IMR-90 (cell line): Measurements from ENCODE around the gene MLLT10. TPM values are rescaled to one million over a fixed set of nuclear protein-coding genes. Genes with fewer than 3 reads are reported as not detected.

Experiments
- ATAC-seq: fragments of 200-7000 bp; cut with Tn5 transposase; 2 replicates; pipeline ENCODE4 v1.9.1; 2020; ENCODE audit warnings: low read depth, mild to moderate bottlenecking, moderate library complexity
- BruUV-seq: library from RNA; stranded (reverse); fragments of 400-500 nt; replicated peaks from 2 replicates; lab custom pipeline; 2021; lab: Mats Ljungman, UMichigan
- CTCF ChIA-PET: fragments of 300-600 bp; formaldehyde crosslinking; extraction: SDS; loops from one replicate; lab custom pipeline; 2021; ENCODE audit warnings: antibody characterized with exemption; lab: Yijun Ruan, JAX
- POLR2A ChIA-PET: fragments of 300-600 bp; sonication (Branson Sonifier 250); formaldehyde crosslinking; loops from one replicate; lab custom pipeline; 2022; ENCODE audit warnings: antibody characterized with exemption; ENCODE audit not compliant: unreplicated experiment; lab: Charles Lee
- DNase-seq: peaks from one replicate; pipeline ENCODE4 v3.0.0; 2013
- H2AFZ ChIP-seq: replicated peaks from 2 replicates; pipeline ENCODE3; 2013; ENCODE audit warnings: low read length, mild to moderate bottlenecking; ENCODE audit not compliant: poor library complexity
- H2AK5ac ChIP-seq: 2 replicates; pipeline ENCODE4 v1.6.1; 2013; ENCODE audit warnings: low read depth, low read length, inconsistent platforms
- H2AK9ac ChIP-seq: replicated peaks from 2 replicates; pipeline ENCODE3; 2013; ENCODE audit warnings: mild to moderate bottlenecking, low read depth, low read length, moderate library complexity; ENCODE audit not compliant: poor library complexity
- H2BK120ac ChIP-seq: 2 replicates; pipeline ENCODE4 v1.6.1; 2013; ENCODE audit warnings: low read depth, low read length, inconsistent platforms
- H2BK15ac ChIP-seq: 3 replicates; pipeline ENCODE4 v1.6.1; 2013; ENCODE audit warnings: low read depth, low read length, inconsistent platforms
- H2BK20ac ChIP-seq: 2 replicates; pipeline ENCODE4 v1.6.1; 2013; ENCODE audit warnings: low read depth, mild to moderate bottlenecking, inconsistent platforms, low read length, moderate library complexity
- H2BK5ac ChIP-seq: 2 replicates; pipeline ENCODE4 v1.6.1; 2013; ENCODE audit warnings: mild to moderate bottlenecking, low read depth, low read length, inconsistent platforms; ENCODE audit not compliant: poor library complexity, severe bottlenecking
- H3K14ac ChIP-seq: replicated peaks from 2 replicates; pipeline ENCODE4 v1.6.1; 2013; ENCODE audit warnings: low read depth, low read length, inconsistent platforms
- H3K18ac ChIP-seq: 2 replicates; pipeline ENCODE4 v1.6.1; 2013; ENCODE audit warnings: low read depth, low read length, control low read depth
- H3K23ac ChIP-seq: 2 replicates; pipeline ENCODE4 v1.6.1; 2013; ENCODE audit warnings: low read depth, low read length, inconsistent platforms
- H3K27ac ChIP-seq: 2 replicates; pipeline ENCODE4 v1.5.1; 2013; ENCODE audit warnings: mild to moderate bottlenecking, control low read depth, low read length; ENCODE audit not compliant: insufficient read depth
- H3K27me3 ChIP-seq: 2 replicates; pipeline ENCODE4 v1.6.1; 2013; ENCODE audit warnings: low read length; ENCODE audit not compliant: control insufficient read depth, insufficient read depth
- H3K36me3 ChIP-seq: 2 replicates; pipeline ENCODE4 v1.6.1; 2013; ENCODE audit warnings: low read length, mixed read lengths; ENCODE audit not compliant: control insufficient read depth, insufficient read depth
- H3K4ac ChIP-seq: 2 replicates; pipeline ENCODE4 v1.6.1; 2013; ENCODE audit warnings: low read depth, low read length, inconsistent platforms
- H3K4me1 ChIP-seq: 2 replicates; pipeline ENCODE4 v1.6.1; 2013; ENCODE audit warnings: low read length, mixed read lengths; ENCODE audit not compliant: control insufficient read depth, insufficient read depth
- H3K4me2 ChIP-seq: 2 replicates; pipeline ENCODE4 v1.6.1; 2013; ENCODE audit warnings: low read depth, mild to moderate bottlenecking, control low read depth, low read length, moderate library complexity
- H3K4me3 ChIP-seq: 2 replicates; pipeline ENCODE4 v1.5.1; 2013; ENCODE audit warnings: low read depth, mild to moderate bottlenecking, control low read depth, low read length, moderate library complexity; ENCODE audit not compliant: insufficient read depth
- H3K56ac ChIP-seq: 2 replicates; pipeline ENCODE4 v1.6.1; 2013; ENCODE audit warnings: low read length, inconsistent platforms; ENCODE audit not compliant: insufficient read depth; ENCODE audit errors: extremely low read depth
- H3K79me1 ChIP-seq, 2 experiments: 2 replicates each; pipeline ENCODE4 v1.6.1; 2013; ENCODE audit warnings: low read length in 2 of 2, inconsistent platforms in 1 of 2, low read depth in 1 of 2
- H3K9ac ChIP-seq: 2 replicates; pipeline ENCODE4 v1.6.1; 2013; ENCODE audit warnings: low read depth, low read length, control low read depth
- H3K9me1 ChIP-seq: 2 replicates; pipeline ENCODE4 v1.6.1; 2013; ENCODE audit warnings: low read length, inconsistent platforms; ENCODE audit not compliant: insufficient read depth
- H3K9me3 ChIP-seq: 2 replicates; pipeline ENCODE4 v1.6.1; 2013; ENCODE audit warnings: low read length; ENCODE audit not compliant: control insufficient read depth, insufficient read depth
- H4K20me1 ChIP-seq: 2 replicates; pipeline ENCODE4 v1.6.1; 2013; ENCODE audit warnings: low read length, inconsistent platforms; ENCODE audit not compliant: insufficient read depth
- H4K5ac ChIP-seq: 2 replicates; pipeline ENCODE4 v1.6.1; 2013; ENCODE audit warnings: mild to moderate bottlenecking, low read depth, low read length, control low read depth
- H4K8ac ChIP-seq, 2 experiments: 2 replicates each; pipeline ENCODE4 v1.6.1; 2013; ENCODE audit warnings: low read depth in 2 of 2, low read length in 2 of 2, control low read depth in 1 of 2, inconsistent platforms in 1 of 2
- H4K91ac ChIP-seq: 2 replicates; pipeline ENCODE4 v1.6.1; 2013; ENCODE audit warnings: low read depth, low read length, inconsistent platforms; ENCODE audit not compliant: insufficient read depth
- BHLHE40 ChIP-seq: fragments of 150-350 bp; IDR thresholded peaks from 2 replicates; pipeline ENCODE4 v1.6.1; 2016; ENCODE audit warnings: mild to moderate bottlenecking, low read depth, low read length
- CEBPB ChIP-seq: IDR thresholded peaks from 2 replicates; pipeline ENCODE4 v1.6.1; 2012; ENCODE audit warnings: low read depth, low read length, improper control_type of control experiment
- CHD1 ChIP-seq: IDR thresholded peaks from 2 replicates; pipeline ENCODE4 v1.6.1; 2012; ENCODE audit warnings: low read depth, low read length, improper control_type of control experiment
- FOS ChIP-seq: fragments of 150-350 bp; IDR thresholded peaks from 2 replicates; pipeline ENCODE4 v1.6.1; 2016; ENCODE audit warnings: low read depth, low read length
- MAFK ChIP-seq: IDR thresholded peaks from 2 replicates; pipeline ENCODE4 v1.6.1; 2012; ENCODE audit warnings: low read depth, low read length, improper control_type of control experiment
- MAZ ChIP-seq: IDR thresholded peaks from 2 replicates; pipeline ENCODE4 v1.6.1; 2012; ENCODE audit warnings: low read depth, mild to moderate bottlenecking, low read length, improper control_type of control experiment, moderate library complexity, borderline replicate concordance
- MXI1 ChIP-seq: IDR thresholded peaks from 2 replicates; pipeline ENCODE4 v1.6.1; 2012; ENCODE audit warnings: low read depth, mild to moderate bottlenecking, low read length, moderate library complexity, borderline replicate concordance
- NFE2L2 ChIP-seq: fragments of 150-350 bp; IDR thresholded peaks from 2 replicates; pipeline ENCODE4 v1.6.1; 2016; ENCODE audit warnings: low read depth, mild to moderate bottlenecking, low read length
- POLR2A ChIP-seq: IDR thresholded peaks from 2 replicates; pipeline ENCODE4 v1.6.1; 2012; ENCODE audit warnings: mild to moderate bottlenecking, low read depth, low read length
- RAD21 ChIP-seq: IDR thresholded peaks from 2 replicates; pipeline ENCODE4 v1.6.1; 2012; ENCODE audit warnings: low read length, improper control_type of control experiment
- RCOR1 ChIP-seq: IDR thresholded peaks from 2 replicates; pipeline ENCODE4 v1.6.1; 2012; ENCODE audit warnings: mild to moderate bottlenecking, low read length, improper control_type of control experiment; ENCODE audit not compliant: insufficient replicate concordance
- RFX5 ChIP-seq: IDR thresholded peaks from 2 replicates; pipeline ENCODE4 v1.8.0; 2012; ENCODE audit warnings: low read depth, mild to moderate bottlenecking, low read length, moderate library complexity
- SMC3 ChIP-seq: fragments of 150-350 bp; IDR thresholded peaks from 2 replicates; pipeline ENCODE4 v1.6.1; 2016; ENCODE audit warnings: low read depth, mild to moderate bottlenecking, antibody characterized with exemption, low read length, moderate library complexity
- USF2 ChIP-seq: fragments of 150-350 bp; IDR thresholded peaks from 2 replicates; pipeline ENCODE4 v1.6.1; 2017; ENCODE audit warnings: mild to moderate bottlenecking, antibody characterized with exemption, low read length, low read depth
- WGBS, 2 experiments: methylation state at CpG; one replicate each; pipeline versions ENCODE4 v1.1.5 to v1.1.7; 2013; ENCODE audit warnings: missing lambda C conversion rate in 2 of 2; ENCODE audit not compliant: insufficient read length in 1 of 2; ENCODE audit errors: extremely low coverage in 2 of 2; 5-methylcytosine and 5-hydroxymethylcytosine counted together
- dilution Hi-C: fragments of 300-500 bp; cut with HindIII; formaldehyde crosslinking; loops from one replicate; pipeline ENCODE4 v1.14.3; 2018; ENCODE audit warnings: low sequenced_read_pairs; ENCODE audit not compliant: unreplicated experiment
- in situ Hi-C: fragments of 300-500 bp; cut with MboI; formaldehyde crosslinking; loops from 3 replicates; pipeline ENCODE4 v1.14.3; 2019; ENCODE audit warnings: low sequenced_read_pairs, inconsistent platforms, mixed read lengths
- intact Hi-C: fragments of 100-400 bp; cut with micrococcal nuclease; formaldehyde crosslinking; loops from 2 replicates; pipeline ENCODE4 v1.10.0; 2022
- polyA plus RNA-seq, 3 experiments: library from polyadenylated mRNA; depleted of rRNA; stranded (reverse); fragments of >200 nt; gene quantifications; 2 replicates each; pipeline ENCODE4 v1.2.3, GENCODE V29; 2012; ENCODE audit warnings: low replicate concordance in 1 of 3
- total RNA-seq: library from RNA; depleted of rRNA; stranded (reverse); fragments of >200 nt; gene quantifications from 2 replicates; pipeline ENCODE4 v1.2.3, GENCODE V29; 2012
- TF ChIP-seq, protein P1 (sequence below): fragments of 150-350 bp; IDR thresholded peaks from 2 replicates; pipeline ENCODE4 v1.6.1; 2016; ENCODE audit warnings: low read depth, mild to moderate bottlenecking, low read length, moderate library complexity, borderline replicate concordance
- TF ChIP-seq, protein P2 (sequence below): conservative IDR thresholded peaks from 2 replicates; pipeline ENCODE4 v1.5.1; 2012; ENCODE audit warnings: mild to moderate bottlenecking, low read depth, low read length, improper control_type of control experiment

Gene MLLT10
- total and polyA plus RNA-seq, 2 of the 4 experiments (the other 2 are of a cell fraction): 22.5 to 29.0 TPM

GRCh38 chr10:21655687-21656086 lies 121.7 kb downstream of the MLLT10 start:
- dilution Hi-C loops: no loop called here

More at GRCh38 chr10:21655687-21656086, 121.7 kb downstream of the MLLT10 start:
- POLR2A ChIA-PET: no interaction called here
- no peak for DNase-seq
- no peak overlapping the region for H2AFZ ChIP-seq
- H4K8ac ChIP-seq: no peak overlapping the region
- H2BK20ac ChIP-seq: no peak overlapping the region
- no peak overlapping the region for H2BK15ac ChIP-seq
- no peak overlapping the region for H2BK120ac ChIP-seq
- H3K4me1 ChIP-seq: peaks cover 1% of the 10 kb centered on the region; the same call in 1 of the 2 replicates
- no peak overlapping the region for H2BK5ac ChIP-seq
- no peak overlapping the region for H2AK9ac ChIP-seq
- H4K20me1 ChIP-seq: peaks cover 17% of the 10 kb centered on the region; the same call in 1 of the 2 replicates
- H3K18ac ChIP-seq: no peak overlapping the region
- H3K79me1 ChIP-seq: peaks cover 31 to 58% of the 10 kb centered on the region in 2 experiments
- ATAC-seq: no peak
- intact Hi-C loops: no loop called here
- H3K14ac ChIP-seq: no peak overlapping the region
- TF ChIP-seq USF2: no peak
- TF ChIP-seq POLR2A: no peak
- no peak for TF ChIP-seq SMC3
- no peak for TF ChIP-seq MXI1
- TF ChIP-seq MAFK: no peak
- TF ChIP-seq, protein P1, sequence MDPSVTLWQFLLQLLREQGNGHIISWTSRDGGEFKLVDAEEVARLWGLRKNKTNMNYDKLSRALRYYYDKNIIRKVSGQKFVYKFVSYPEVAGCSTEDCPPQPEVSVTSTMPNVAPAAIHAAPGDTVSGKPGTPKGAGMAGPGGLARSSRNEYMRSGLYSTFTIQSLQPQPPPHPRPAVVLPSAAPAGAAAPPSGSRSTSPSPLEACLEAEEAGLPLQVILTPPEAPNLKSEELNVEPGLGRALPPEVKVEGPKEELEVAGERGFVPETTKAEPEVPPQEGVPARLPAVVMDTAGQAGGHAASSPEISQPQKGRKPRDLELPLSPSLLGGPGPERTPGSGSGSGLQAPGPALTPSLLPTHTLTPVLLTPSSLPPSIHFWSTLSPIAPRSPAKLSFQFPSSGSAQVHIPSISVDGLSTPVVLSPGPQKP: no peak
- no peak for TF ChIP-seq MAZ
- no peak for TF ChIP-seq NFE2L2
- TF ChIP-seq, protein P2, sequence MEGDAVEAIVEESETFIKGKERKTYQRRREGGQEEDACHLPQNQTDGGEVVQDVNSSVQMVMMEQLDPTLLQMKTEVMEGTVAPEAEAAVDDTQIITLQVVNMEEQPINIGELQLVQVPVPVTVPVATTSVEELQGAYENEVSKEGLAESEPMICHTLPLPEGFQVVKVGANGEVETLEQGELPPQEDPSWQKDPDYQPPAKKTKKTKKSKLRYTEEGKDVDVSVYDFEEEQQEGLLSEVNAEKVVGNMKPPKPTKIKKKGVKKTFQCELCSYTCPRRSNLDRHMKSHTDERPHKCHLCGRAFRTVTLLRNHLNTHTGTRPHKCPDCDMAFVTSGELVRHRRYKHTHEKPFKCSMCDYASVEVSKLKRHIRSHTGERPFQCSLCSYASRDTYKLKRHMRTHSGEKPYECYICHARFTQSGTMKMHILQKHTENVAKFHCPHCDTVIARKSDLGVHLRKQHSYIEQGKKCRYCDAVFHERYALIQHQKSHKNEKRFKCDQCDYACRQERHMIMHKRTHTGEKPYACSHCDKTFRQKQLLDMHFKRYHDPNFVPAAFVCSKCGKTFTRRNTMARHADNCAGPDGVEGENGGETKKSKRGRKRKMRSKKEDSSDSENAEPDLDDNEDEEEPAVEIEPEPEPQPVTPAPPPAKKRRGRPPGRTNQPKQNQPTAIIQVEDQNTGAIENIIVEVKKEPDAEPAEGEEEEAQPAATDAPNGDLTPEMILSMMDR: no peak
- no peak for TF ChIP-seq FOS
- TF ChIP-seq RFX5: no peak
- no peak for TF ChIP-seq BHLHE40
- no peak for TF ChIP-seq CEBPB
- no peak for TF ChIP-seq RAD21
- no peak for TF ChIP-seq RCOR1
- TF ChIP-seq CHD1: no peak
- no peak overlapping the region for H4K91ac ChIP-seq
- 100% methylated on average over 2 of the region's 5 CpGs; no CpG with 5 or more reads in 1 of the 2 experiments for WGBS, 2 experiments
- no peak overlapping the region for H3K4me3 ChIP-seq
- no peak overlapping the region for H3K9ac ChIP-seq
- in situ Hi-C loops: no loop called here
- H3K56ac ChIP-seq: no peak overlapping the region
- no peak overlapping the region for H3K4me2 ChIP-seq
- H4K5ac ChIP-seq: no peak overlapping the region
- H3K36me3 ChIP-seq: peaks cover 8% of the 10 kb centered on the region
- no peak overlapping the region for H2AK5ac ChIP-seq
- peaks cover 8% of the 10 kb centered on the region for H3K9me1 ChIP-seq
- no TSS peak for BruUV-seq
- CTCF ChIA-PET: interaction anchor here (0.7 kb wide), 1 partner anchor 13 kb away, joined by 3 read pairs; no protein-coding TSS in a partner anchor
- H3K4ac ChIP-seq: no peak overlapping the region
- no peak overlapping the region for H3K23ac ChIP-seq
- no peaks in the 10 kb centered on the region for H3K27me3 ChIP-seq
- H3K9me3 ChIP-seq: no peaks in the 10 kb centered on the region
- H3K27ac ChIP-seq: no peak overlapping the region
